Liver (tissue), 9 donors: ENCODE results near the gene CADM2. TPM values are rescaled to one million over a fixed set of nuclear protein-coding genes. Genes with fewer than 3 reads are reported as not detected.
A peak's percentile ranks its signal among the peaks of the same experiment; 100 is the strongest.
"Not testable (repeated sequence)": the region's sequence is repeated elsewhere in the genome, so short reads cannot be mapped to it uniquely, and the experiment has no call there.

Experiments
- DNase-seq: peaks from one replicate; pipeline ENCODE4 v3.0.0-alpha.2; 2017; ENCODE audit warnings: low spot score
- H3K27ac ChIP-seq, 2 donors: one replicate each; pipeline ENCODE4 v1.7.0; 2013; ENCODE audit warnings: inconsistent platforms in 2 of 2, low read length in 2 of 2, control low read depth in 1 of 2, low read depth in 1 of 2, mild to moderate bottlenecking in 1 of 2
- H3K27me3 ChIP-seq, 4 donors: one replicate each; pipeline versions ENCODE4 v1.6.1 to v1.7.0; 2013; ENCODE audit warnings: low read length in 3 of 4, inconsistent platforms in 1 of 4, mild to moderate bottlenecking in 1 of 4, moderate library complexity in 1 of 4; ENCODE audit not compliant: control insufficient read depth in 4 of 4, insufficient read depth in 4 of 4
- H3K36me3 ChIP-seq, 4 donors: one replicate each; pipeline versions ENCODE4 v1.6.1 to v1.7.0; 2013; ENCODE audit warnings: low read length in 3 of 4, mild to moderate bottlenecking in 3 of 4, low read depth in 1 of 4, moderate library complexity in 1 of 4; ENCODE audit not compliant: control insufficient read depth in 4 of 4, insufficient read depth in 3 of 4
- H3K4me1 ChIP-seq, 4 donors: one replicate each; pipeline versions ENCODE4 v1.6.1 to v1.7.0; 2013; ENCODE audit warnings: low read length in 3 of 4, mild to moderate bottlenecking in 3 of 4, moderate library complexity in 1 of 4; ENCODE audit not compliant: control insufficient read depth in 4 of 4, insufficient read depth in 4 of 4
- H3K4me3 ChIP-seq, 3 donors: one replicate each; pipeline versions ENCODE4 v1.6.1 to v1.7.0; 2013; ENCODE audit warnings: low read length in 3 of 3, control low read depth in 1 of 3, low read depth in 1 of 3, mild to moderate bottlenecking in 1 of 3
- H3K9ac ChIP-seq, 2 donors: one replicate each; pipeline ENCODE4 v1.7.0; 2013; ENCODE audit warnings: low read length in 2 of 2, mild to moderate bottlenecking in 2 of 2, moderate library complexity in 2 of 2, control low read depth in 1 of 2, low read depth in 1 of 2
- H3K9me3 ChIP-seq, 4 donors: one replicate each; pipeline versions ENCODE4 v1.6.1 to v1.7.0; 2013; ENCODE audit warnings: low read length in 3 of 4; ENCODE audit not compliant: control insufficient read depth in 4 of 4
- EGR1 ChIP-seq, 2 donors: IDR thresholded peaks; 2 replicates each; pipeline ENCODE4 v1.6.1; 2016 to 2018; ENCODE audit warnings: antibody characterized with exemption in 2 of 2, low read depth in 2 of 2
- FOXA1 ChIP-seq: IDR thresholded peaks from 2 replicates; pipeline ENCODE4 v1.6.1; 2016; ENCODE audit warnings: antibody characterized with exemption
- FOXA2 ChIP-seq: IDR thresholded peaks from 2 replicates; pipeline ENCODE4 v1.6.1; 2016; ENCODE audit warnings: antibody characterized with exemption
- GABPA ChIP-seq, 2 donors: IDR thresholded peaks in 1 of 2; conservative IDR thresholded peaks in 1 of 2; 2 replicates each; pipeline ENCODE4 v1.6.1; 2016; ENCODE audit warnings: antibody characterized with exemption in 2 of 2, mild to moderate bottlenecking in 1 of 2, moderate library complexity in 1 of 2
- HNF4A ChIP-seq, 2 donors: conservative IDR thresholded peaks; 2 replicates each; pipeline ENCODE4 v1.6.1; 2016; ENCODE audit warnings: antibody characterized with exemption in 2 of 2, mild to moderate bottlenecking in 2 of 2
- HNF4G ChIP-seq: IDR thresholded peaks from 2 replicates; pipeline ENCODE4 v1.6.1; 2016; ENCODE audit warnings: antibody characterized with exemption
- JUND ChIP-seq, 2 donors: IDR thresholded peaks; 2 replicates each; pipeline ENCODE4 v1.6.1; 2016; ENCODE audit warnings: antibody characterized with exemption in 2 of 2
- MAX ChIP-seq: IDR thresholded peaks from 2 replicates; pipeline ENCODE4 v1.6.1; 2016; ENCODE audit warnings: antibody characterized with exemption
- RAD21 ChIP-seq, 2 donors: IDR thresholded peaks; 2 replicates each; pipeline ENCODE4 v1.6.1; 2016; ENCODE audit warnings: antibody characterized with exemption in 2 of 2, mild to moderate bottlenecking in 2 of 2
- RXRA ChIP-seq, 2 donors: IDR thresholded peaks; 2 replicates each; pipeline ENCODE4 v1.6.1; 2017 to 2018; ENCODE audit warnings: antibody characterized with exemption in 2 of 2, mild to moderate bottlenecking in 1 of 2
- TAF1 ChIP-seq: conservative IDR thresholded peaks from 2 replicates; pipeline ENCODE4 v1.6.1; 2016; ENCODE audit warnings: antibody characterized with exemption, mild to moderate bottlenecking
- YY1 ChIP-seq: IDR thresholded peaks from 2 replicates; pipeline ENCODE4 v1.6.1; 2016; ENCODE audit warnings: antibody characterized with exemption, mild to moderate bottlenecking
- WGBS: extraction: QIAGEN DNeasy Blood & Tissue Kit; methylation state at CpG from one replicate; pipeline ENCODE4 v1.1.7; 2013; 5-methylcytosine and 5-hydroxymethylcytosine counted together
- polyA plus RNA-seq, 2 donors: library from polyadenylated mRNA; stranded (reverse) in 1 of 2; unstranded in 1 of 2; fragments of 200-250 nt in 1 of 2; fragments of >200 nt in 1 of 2; fragmentation: Nextera tagmentation in 1 of 2; extraction: Ambion mirVana in 1 of 2; gene quantifications; one replicate each; pipeline versions ENCODE4 v1.2.1 to v1.2.3, GENCODE V29; 2013 to 2015
- total RNA-seq, 2 donors: library from RNA; depleted of rRNA; stranded (reverse); fragments of >200 nt; gene quantifications; one replicate each; pipeline ENCODE4 v1.2.3, GENCODE V29; 2014
- TF ChIP-seq, protein P1 (sequence below): IDR thresholded peaks from 2 replicates; pipeline ENCODE4 v1.6.1; 2016; ENCODE audit warnings: antibody characterized with exemption
- TF ChIP-seq, protein P2 (sequence below): fragments of 150-350 bp; IDR thresholded peaks from 2 replicates; pipeline ENCODE4 v1.5.1; 2017; ENCODE audit warnings: improper control_type of control experiment, low read depth, low read length; ENCODE audit not compliant: missing input control
- TF ChIP-seq, protein P3 (sequence below): IDR thresholded peaks from 2 replicates; pipeline ENCODE4 v1.6.1; 2016; ENCODE audit warnings: antibody characterized with exemption
- donor health status: healthy.
- donor health status: healthy.
- donor health status: healthy.
- donor health status: healthy.
- donor health status: healthy.

The CADM2 gene
- total and polyA plus RNA-seq, 4 donors = 0.35 to 0.92 (median 0.51) TPM

GRCh38 chr3:85504129-85504784 lies 545.5 kb downstream of the CADM2 start:
- not testable (repeated sequence) for H3K9me3 ChIP-seq, H3K9ac ChIP-seq, H3K27me3 ChIP-seq, H3K4me1 ChIP-seq, H3K36me3 ChIP-seq, H3K27ac ChIP-seq, DNase-seq
- TF ChIP-seq TAF1 = peak; percentile 26
- H3K4me3 ChIP-seq = peak overlapping the region in 1 of 3 donors; percentile 5
- WGBS = 78% methylated on average over 31 of the region's 33 CpGs

DNA sequence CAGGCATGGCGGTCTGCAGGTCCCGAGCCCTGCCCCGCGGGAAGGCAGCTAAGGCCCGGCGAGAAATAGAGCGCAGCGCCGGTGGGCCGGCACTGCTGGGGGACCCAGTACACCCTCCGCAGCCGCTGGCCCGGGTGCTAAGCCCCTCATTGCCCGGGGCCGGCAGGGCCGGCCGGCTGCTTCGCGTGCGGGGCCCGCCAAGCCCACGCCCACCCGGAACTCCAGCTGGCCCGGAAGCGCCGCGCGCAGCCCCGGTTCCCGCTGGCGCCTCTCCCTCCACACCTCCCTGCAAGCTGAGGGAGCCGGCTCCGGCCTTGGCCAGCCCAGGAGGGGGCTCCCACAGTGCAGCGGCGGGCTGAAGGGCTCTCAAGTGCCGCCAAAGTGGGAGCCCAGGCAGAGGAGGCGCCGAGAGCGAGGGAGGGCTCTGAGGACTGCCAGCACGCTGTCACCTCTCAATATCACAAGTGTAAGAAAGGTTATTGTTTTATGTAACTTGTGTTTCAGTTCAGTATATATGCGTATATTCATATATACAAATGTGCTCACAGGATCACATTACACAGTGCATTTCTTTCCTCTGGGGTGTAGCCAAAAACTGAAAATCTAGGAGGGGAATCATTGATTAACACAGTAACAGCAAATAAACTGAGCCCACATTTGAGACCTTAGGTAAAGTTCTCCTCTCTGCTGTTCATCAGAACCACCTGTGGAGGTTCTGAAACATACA lies 546.2 kb downstream of the CADM2 start:
- H3K27me3 ChIP-seq, H3K27ac ChIP-seq, H3K9ac ChIP-seq, H3K36me3 ChIP-seq, DNase-seq, H3K4me1 ChIP-seq, H3K9me3 ChIP-seq: not testable (repeated sequence)
- WGBS = 73% methylated on average over 38 of the region's 41 CpGs
- H3K4me3 ChIP-seq = peak overlapping the region in 1 of 3 donors; percentile 11

GRCh38 chr3:85507052-85507451 lies 548.3 kb downstream of the CADM2 start:
- H3K27me3 ChIP-seq, DNase-seq, H3K36me3 ChIP-seq, H3K9me3 ChIP-seq, H3K9ac ChIP-seq, H3K4me3 ChIP-seq, H3K27ac ChIP-seq, H3K4me1 ChIP-seq: not testable (repeated sequence)
- 78% methylated on average over 5 of the region's 5 CpGs for WGBS

DNA sequence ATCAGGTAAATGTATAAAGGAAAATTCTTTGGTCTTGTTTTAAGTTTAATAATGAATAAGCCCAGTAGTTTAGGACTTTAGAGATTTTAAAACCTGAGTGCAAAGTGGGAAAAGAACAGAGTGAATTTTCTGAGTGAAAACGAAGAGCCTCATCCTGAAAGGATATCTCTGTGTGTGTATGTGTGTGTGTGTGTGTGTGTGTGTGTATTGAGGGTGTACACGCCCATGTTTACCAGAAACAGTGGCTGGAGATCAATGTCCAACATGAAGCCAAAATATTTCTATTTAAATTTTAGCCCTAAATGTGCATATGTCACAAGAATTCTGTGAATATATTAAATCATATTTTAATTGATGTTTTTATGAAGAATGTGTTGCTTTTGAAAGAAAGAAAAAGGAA lies 549.9 kb downstream of the CADM2 start:
- Histone ChIP-seq H3K36me3 (no peaks in the 10 kb centered on the region), H3K9me3 (no peaks in the 10 kb centered on the region), H3K27ac (no peak overlapping the region), H3K27me3 (no peaks in the 10 kb centered on the region), H3K4me3 (no peak overlapping the region), H3K9ac (no peak overlapping the region), H3K4me1 (no peaks in the 10 kb centered on the region)
- no peak for DNase-seq
- WGBS = 38% methylated on average over 2 of the region's 2 CpGs
- TF ChIP-seq, protein P1, sequence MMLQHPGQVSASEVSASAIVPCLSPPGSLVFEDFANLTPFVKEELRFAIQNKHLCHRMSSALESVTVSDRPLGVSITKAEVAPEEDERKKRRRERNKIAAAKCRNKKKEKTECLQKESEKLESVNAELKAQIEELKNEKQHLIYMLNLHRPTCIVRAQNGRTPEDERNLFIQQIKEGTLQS = no peak
- no peak for TF ChIP-seq FOXA1
- no peak for TF ChIP-seq FOXA2
- TF ChIP-seq JUND (IDR thresholded peaks at IDR 0.05) = no peak
- no peak for TF ChIP-seq TAF1
- TF ChIP-seq HNF4G = no peak
- TF ChIP-seq, protein P2, sequence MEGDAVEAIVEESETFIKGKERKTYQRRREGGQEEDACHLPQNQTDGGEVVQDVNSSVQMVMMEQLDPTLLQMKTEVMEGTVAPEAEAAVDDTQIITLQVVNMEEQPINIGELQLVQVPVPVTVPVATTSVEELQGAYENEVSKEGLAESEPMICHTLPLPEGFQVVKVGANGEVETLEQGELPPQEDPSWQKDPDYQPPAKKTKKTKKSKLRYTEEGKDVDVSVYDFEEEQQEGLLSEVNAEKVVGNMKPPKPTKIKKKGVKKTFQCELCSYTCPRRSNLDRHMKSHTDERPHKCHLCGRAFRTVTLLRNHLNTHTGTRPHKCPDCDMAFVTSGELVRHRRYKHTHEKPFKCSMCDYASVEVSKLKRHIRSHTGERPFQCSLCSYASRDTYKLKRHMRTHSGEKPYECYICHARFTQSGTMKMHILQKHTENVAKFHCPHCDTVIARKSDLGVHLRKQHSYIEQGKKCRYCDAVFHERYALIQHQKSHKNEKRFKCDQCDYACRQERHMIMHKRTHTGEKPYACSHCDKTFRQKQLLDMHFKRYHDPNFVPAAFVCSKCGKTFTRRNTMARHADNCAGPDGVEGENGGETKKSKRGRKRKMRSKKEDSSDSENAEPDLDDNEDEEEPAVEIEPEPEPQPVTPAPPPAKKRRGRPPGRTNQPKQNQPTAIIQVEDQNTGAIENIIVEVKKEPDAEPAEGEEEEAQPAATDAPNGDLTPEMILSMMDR = no peak
- TF ChIP-seq YY1 = no peak
- TF ChIP-seq RXRA (IDR thresholded peaks at IDR 0.05) = no peak
- TF ChIP-seq HNF4A (conservative IDR thresholded peaks at IDR 0.05) = no peak
- no peak for TF ChIP-seq GABPA (IDR thresholded peaks at IDR 0.05 in 1 of 2, conservative IDR thresholded peaks at IDR 0.05 in 1 of 2)
- TF ChIP-seq MAX = no peak
- no peak for TF ChIP-seq EGR1 (IDR thresholded peaks at IDR 0.05; ENCODE audit: low read depth in 2 of 2)
- TF ChIP-seq RAD21 (IDR thresholded peaks at IDR 0.05) = no peak
- TF ChIP-seq, protein P3, sequence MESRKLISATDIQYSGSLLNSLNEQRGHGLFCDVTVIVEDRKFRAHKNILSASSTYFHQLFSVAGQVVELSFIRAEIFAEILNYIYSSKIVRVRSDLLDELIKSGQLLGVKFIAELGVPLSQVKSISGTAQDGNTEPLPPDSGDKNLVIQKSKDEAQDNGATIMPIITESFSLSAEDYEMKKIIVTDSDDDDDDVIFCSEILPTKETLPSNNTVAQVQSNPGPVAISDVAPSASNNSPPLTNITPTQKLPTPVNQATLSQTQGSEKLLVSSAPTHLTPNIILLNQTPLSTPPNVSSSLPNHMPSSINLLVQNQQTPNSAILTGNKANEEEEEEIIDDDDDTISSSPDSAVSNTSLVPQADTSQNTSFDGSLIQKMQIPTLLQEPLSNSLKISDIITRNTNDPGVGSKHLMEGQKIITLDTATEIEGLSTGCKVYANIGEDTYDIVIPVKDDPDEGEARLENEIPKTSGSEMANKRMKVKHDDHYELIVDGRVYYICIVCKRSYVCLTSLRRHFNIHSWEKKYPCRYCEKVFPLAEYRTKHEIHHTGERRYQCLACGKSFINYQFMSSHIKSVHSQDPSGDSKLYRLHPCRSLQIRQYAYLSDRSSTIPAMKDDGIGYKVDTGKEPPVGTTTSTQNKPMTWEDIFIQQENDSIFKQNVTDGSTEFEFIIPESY = no peak
